CD4-positive, alpha-beta T cell (primary cell): Measurements from ENCODE around the gene UFSP1. TPM values are rescaled to one million over a fixed set of nuclear protein-coding genes. Genes with fewer than 3 reads are reported as not detected.
"Not testable (repeated sequence)": the region's sequence is repeated elsewhere in the genome, so short reads cannot be mapped to it uniquely, and the experiment has no call there.

ENCODE experiments used
- ATAC-seq: fragments of 200-7000 bp; cut with Tn5 transposase; one replicate; pipeline ENCODE4 v1.10.0; 2022; ENCODE audit warnings: mild to moderate bottlenecking; ENCODE audit not compliant: poor library complexity
- CTCF ChIA-PET: fragments of 350-600 bp; sonication (Branson Sonifier 250); formaldehyde crosslinking; loops from one replicate; lab custom pipeline; 2021; ENCODE audit warnings: antibody characterized with exemption, inconsistent platforms; lab: Charles Lee
- POLR2A ChIA-PET: fragments of 350-600 bp; sonication (Branson Sonifier 250); formaldehyde crosslinking; loops from one replicate; lab custom pipeline; 2021; ENCODE audit warnings: antibody characterized with exemption, inconsistent platforms; lab: Charles Lee
- DNase-seq, 14 experiments: peaks; one replicate each; pipeline ENCODE4 v3.0.0-alpha.2; 2013 to 2020; ENCODE audit warnings: mixed read lengths in 2 of 14
- H3K27ac ChIP-seq, 2 donors: one replicate each; pipeline versions ENCODE4 v1.5.1 to v1.7.0; 2013; ENCODE audit warnings: low read length in 2 of 2, low read depth in 1 of 2, mild to moderate bottlenecking in 1 of 2
- H3K27me3 ChIP-seq, 2 experiments: 1 replicate in 1 of 2; 2 replicates in 1 of 2; pipeline versions ENCODE4 v1.6.1 to v1.7.0; 2013; ENCODE audit warnings: low read length in 2 of 2, control low read depth in 1 of 2, mild to moderate bottlenecking in 1 of 2, moderate library complexity in 1 of 2; ENCODE audit not compliant: insufficient read depth in 2 of 2, control insufficient read depth in 1 of 2
- H3K36me3 ChIP-seq: one replicate; pipeline ENCODE4 v1.6.1; 2013; ENCODE audit warnings: low read length, control low read depth; ENCODE audit not compliant: insufficient read depth
- H3K4me1 ChIP-seq: one replicate; pipeline ENCODE4 v1.6.1; 2013; ENCODE audit warnings: low read length, control low read depth; ENCODE audit not compliant: insufficient read depth
- H3K4me3 ChIP-seq: one replicate; pipeline ENCODE4 v1.5.1; 2013; ENCODE audit warnings: mild to moderate bottlenecking, low read length, moderate library complexity
- H3K9me3 ChIP-seq, 2 experiments: 1 replicate in 1 of 2; 2 replicates in 1 of 2; pipeline versions ENCODE4 v1.6.1 to v1.7.0; 2013; ENCODE audit warnings: low read length in 2 of 2, mild to moderate bottlenecking in 2 of 2, control low read depth in 1 of 2, moderate library complexity in 1 of 2; ENCODE audit not compliant: control insufficient read depth in 1 of 2, insufficient read depth in 1 of 2
- H3K27ac Mint-ChIP-seq: one replicate; pipeline ENCODE4 v1.8.0; 2020; ENCODE audit warnings: mixed read lengths
- H3K27me3 Mint-ChIP-seq: one replicate; pipeline ENCODE4 v1.8.0; 2021; ENCODE audit warnings: mixed read lengths
- H3K36me3 Mint-ChIP-seq: one replicate; pipeline ENCODE4 v1.8.0; 2021; ENCODE audit warnings: low read depth, mixed read lengths
- H3K4me1 Mint-ChIP-seq: one replicate; pipeline ENCODE4 v1.8.0; 2021; ENCODE audit warnings: low read depth, mixed read lengths
- H3K4me3 Mint-ChIP-seq: one replicate; pipeline ENCODE4 v1.8.0; 2020; ENCODE audit warnings: mild to moderate bottlenecking, mixed read lengths
- H3K9me3 Mint-ChIP-seq: one replicate; pipeline ENCODE4 v1.8.0; 2020; ENCODE audit warnings: mixed read lengths
- intact Hi-C, 2 experiments: fragments of 100-400 bp; cut with DNase I in 1 of 2; cut with micrococcal nuclease in 1 of 2; formaldehyde crosslinking; loops; one replicate each; pipeline versions ENCODE4 v1.15.1 to v1.9.0; 2023 to 2025; cut with DNase I, micrococcal nuclease
- polyA plus RNA-seq, 2 donors: library from polyadenylated mRNA; unstranded; fragments of 120-200 nt; gene quantifications; one replicate each; pipeline ENCODE4 v1.2.1, GENCODE V29; 2013
- total RNA-seq, 174 experiments: library from RNA in 2 of 174; stranded (reverse) in 2 of 174; gene quantifications; one replicate each; pipeline ENCODE4 v1.2.3 and lab custom pipeline; 2021 to 2026
- TF ChIP-seq, protein P1 (sequence below): fragments of 200-600 bp; IDR thresholded peaks from one replicate; pipeline ENCODE4 v1.8.0; 2022; ENCODE audit warnings: antibody characterized with exemption, mild to moderate bottlenecking

Gene UFSP1
- total RNA-seq (1 to 10 TPM; 1.1 to 1.5 TPM), total RNA-seq (lab: John Stamatoyannopoulos, UW) (0.67 to 6.3 (median 3.1) reads per million in 172 experiments)
- polyA plus RNA-seq (2013, experiment 1 of 2), result 3.5 TPM
- 1.7 TPM for polyA plus RNA-seq (2013, experiment 2 of 2)

DNA sequence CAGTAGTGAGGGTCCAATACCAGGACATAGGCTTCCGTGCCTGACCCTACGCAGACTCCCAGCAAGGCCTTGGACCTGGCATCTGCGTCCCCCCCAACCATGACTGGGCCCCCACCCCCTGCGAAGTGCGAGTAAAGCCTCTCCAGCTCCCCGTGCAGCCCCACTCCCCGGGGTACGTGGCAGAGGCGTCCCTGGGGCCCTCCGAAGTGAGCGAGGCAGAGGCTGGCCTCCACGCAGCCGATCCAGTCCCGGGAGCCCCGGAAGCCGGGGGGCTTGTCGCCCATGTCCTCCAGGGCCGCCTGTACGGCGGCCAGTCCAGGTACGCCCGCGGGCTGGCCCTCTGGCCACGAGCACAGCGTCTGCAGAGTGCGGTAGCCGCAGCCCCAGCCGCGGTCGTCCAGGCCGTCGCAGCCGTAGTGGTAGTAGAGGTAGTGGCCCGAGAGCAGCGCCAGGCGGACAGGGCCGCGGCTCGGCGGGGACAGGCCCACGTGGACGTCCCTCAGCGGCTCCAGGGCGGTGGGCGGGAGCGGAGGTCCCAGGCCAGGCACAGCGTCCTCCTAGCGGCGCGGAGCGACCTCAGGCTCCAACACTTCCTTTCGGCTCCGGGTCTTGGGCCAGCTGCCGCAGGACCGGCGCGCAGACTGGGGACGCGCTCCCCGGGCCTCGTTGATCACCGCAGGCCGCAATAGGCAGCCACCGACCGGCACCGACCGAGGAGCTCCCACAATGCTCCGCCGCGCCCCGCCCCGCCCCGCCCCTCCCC lies at the start of gene UFSP1:
TSS of gene UFSP1 (minus strand) at position 728 of the 763 bp plus-strand sequence. CDS start at position 284, 444 bp downstream.
- H3K4me3 ChIP-seq, result peak within 1 kb of the TSS; percentile 73
- ATAC-seq, result no peak
- intact Hi-C loops, result loop anchor here (2.0 to 5.0 kb wide), 2 partner anchors 14 to 278 kb away; partner anchors contain the start of genes SRRT (in 1 of the 2) and VGF (in 1 of the 2)

DNA sequence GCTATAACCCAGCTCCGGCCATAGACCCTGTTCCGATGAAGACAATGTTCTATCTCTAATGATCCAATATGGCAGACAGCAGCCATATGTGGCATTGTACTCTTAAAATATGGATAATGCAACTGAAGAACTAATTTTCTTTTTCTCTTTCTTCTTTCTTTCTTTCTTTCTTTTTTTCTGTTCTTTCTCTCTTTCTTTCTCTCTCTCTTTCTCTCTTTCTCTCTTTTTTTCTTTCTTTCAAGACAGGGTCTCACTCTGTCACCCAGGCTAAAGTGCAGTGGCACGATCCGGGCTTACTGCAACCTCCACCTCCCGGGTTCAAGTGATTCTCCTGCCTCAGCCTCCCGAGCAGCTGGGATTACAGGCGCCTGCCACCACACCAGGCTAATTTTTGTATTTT lies 46.7 kb upstream of the UFSP1 start:
- CTCF ChIA-PET, H3K9me3 Mint-ChIP-seq, DNase-seq, H3K4me1 ChIP-seq, H3K36me3 Mint-ChIP-seq, intact Hi-C loops, H3K27ac ChIP-seq, H3K4me1 Mint-ChIP-seq, H3K27me3 ChIP-seq, H3K4me3 ChIP-seq, H3K4me3 Mint-ChIP-seq, H3K27ac Mint-ChIP-seq, H3K36me3 ChIP-seq, POLR2A ChIA-PET, ATAC-seq: not testable (repeated sequence)
- peaks cover 21% of the 10 kb centered on the region for H3K27me3 Mint-ChIP-seq
- H3K9me3 ChIP-seq, result peaks cover 17 to 22% of the 10 kb centered on the region in 2 experiments

More for the DNA sequence above, at the start of gene UFSP1:
- ChIA-PET CTCF (interaction anchor here (0.7 to 2.1 kb wide), 6 partner anchors 12 to 188 kb away, joined by 3 to 11 read pairs (median 3); partner anchors contain the start of genes SLC12A9 and SRRT), POLR2A (interaction anchor here (0.5 to 6.3 kb wide), 16 partner anchors 13 to 461 kb away, joined by 3 to 206 read pairs (median 4); partner anchors contain the start of genes FBXO24, FIS1, LRCH4 and PLOD3)
- Mint-ChIP-seq H3K36me3 (peaks cover 46% of the 10 kb centered on the region), H3K27ac (peak within 1 kb of the TSS; percentile 95), H3K9me3 (no peaks in the 10 kb centered on the region), H3K4me1 (peaks cover 59% of the 10 kb centered on the region), H3K4me3 (peak within 1 kb of the TSS; percentile 95), H3K27me3 (peaks cover 34% of the 10 kb centered on the region)
- Histone ChIP-seq H3K27me3 (peaks cover 18 to 34% of the 10 kb centered on the region in 2 experiments), H3K36me3 (peaks cover 44% of the 10 kb centered on the region), H3K9me3 (peaks cover 0 to 14% of the 10 kb centered on the region in 2 experiments), H3K4me1 (peaks cover 62% of the 10 kb centered on the region), H3K27ac (peak within 1 kb of the TSS; percentile 38 to 80)
- DNase-seq, result no peak
- TF ChIP-seq, protein P1, sequence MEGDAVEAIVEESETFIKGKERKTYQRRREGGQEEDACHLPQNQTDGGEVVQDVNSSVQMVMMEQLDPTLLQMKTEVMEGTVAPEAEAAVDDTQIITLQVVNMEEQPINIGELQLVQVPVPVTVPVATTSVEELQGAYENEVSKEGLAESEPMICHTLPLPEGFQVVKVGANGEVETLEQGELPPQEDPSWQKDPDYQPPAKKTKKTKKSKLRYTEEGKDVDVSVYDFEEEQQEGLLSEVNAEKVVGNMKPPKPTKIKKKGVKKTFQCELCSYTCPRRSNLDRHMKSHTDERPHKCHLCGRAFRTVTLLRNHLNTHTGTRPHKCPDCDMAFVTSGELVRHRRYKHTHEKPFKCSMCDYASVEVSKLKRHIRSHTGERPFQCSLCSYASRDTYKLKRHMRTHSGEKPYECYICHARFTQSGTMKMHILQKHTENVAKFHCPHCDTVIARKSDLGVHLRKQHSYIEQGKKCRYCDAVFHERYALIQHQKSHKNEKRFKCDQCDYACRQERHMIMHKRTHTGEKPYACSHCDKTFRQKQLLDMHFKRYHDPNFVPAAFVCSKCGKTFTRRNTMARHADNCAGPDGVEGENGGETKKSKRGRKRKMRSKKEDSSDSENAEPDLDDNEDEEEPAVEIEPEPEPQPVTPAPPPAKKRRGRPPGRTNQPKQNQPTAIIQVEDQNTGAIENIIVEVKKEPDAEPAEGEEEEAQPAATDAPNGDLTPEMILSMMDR, result no peak

DNA sequence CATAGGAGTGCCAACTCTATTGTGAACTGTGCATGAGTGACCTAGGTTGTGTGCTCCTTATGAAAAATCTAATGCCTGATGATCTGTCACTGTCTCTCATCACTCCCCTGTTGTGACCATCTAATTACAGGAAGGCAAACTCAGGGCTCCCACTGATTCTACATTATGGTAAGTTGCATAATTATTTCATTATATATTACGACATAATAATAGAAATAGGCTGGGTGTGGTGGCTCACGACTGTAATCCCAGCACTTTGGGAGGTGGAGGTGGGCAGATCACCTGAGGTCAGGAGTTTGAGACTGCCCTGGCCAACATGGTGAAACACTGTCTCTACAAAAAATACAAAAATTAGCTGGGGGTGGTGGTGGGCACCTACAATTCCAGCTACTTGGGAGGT lies 45.9 kb upstream of the UFSP1 start:
- H3K4me1 ChIP-seq, H3K9me3 Mint-ChIP-seq, H3K36me3 Mint-ChIP-seq, ATAC-seq, H3K36me3 ChIP-seq, CTCF ChIA-PET, intact Hi-C loops, H3K27ac Mint-ChIP-seq, H3K4me1 Mint-ChIP-seq, H3K27ac ChIP-seq, H3K27me3 ChIP-seq, DNase-seq, H3K4me3 Mint-ChIP-seq, POLR2A ChIA-PET, H3K4me3 ChIP-seq: not testable (repeated sequence)
- peaks cover 25% of the 10 kb centered on the region for H3K27me3 Mint-ChIP-seq
- H3K9me3 ChIP-seq, result peaks cover 17 to 19% of the 10 kb centered on the region in 2 experiments

DNA sequence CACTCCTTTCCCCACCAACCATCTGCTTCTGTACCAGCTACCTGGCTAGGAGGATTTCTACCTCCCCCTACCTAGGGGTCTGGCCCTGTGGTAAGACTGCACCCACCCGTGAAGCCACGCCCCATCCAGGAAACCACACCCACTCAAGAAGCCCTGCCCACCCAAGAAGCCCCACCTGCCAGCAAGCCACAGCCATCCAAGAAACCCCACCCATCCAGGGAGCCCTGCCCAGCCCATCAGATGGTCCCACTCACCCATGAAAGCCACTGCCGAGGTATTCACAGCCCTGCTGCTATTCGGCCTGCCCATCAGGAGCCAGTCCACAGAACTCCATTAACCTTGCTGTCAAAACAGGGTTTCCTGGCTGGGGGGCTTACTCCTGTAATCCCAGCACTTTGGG lies 44.2 kb upstream of the UFSP1 start:
- Mint-ChIP-seq H3K9me3 (peaks cover 4% of the 10 kb centered on the region), H3K27ac (no peak overlapping the region), H3K27me3 (peaks cover 25% of the 10 kb centered on the region), H3K4me1 (no peaks in the 10 kb centered on the region), H3K4me3 (no peak overlapping the region), H3K36me3 (no peaks in the 10 kb centered on the region)
- DNase-seq (no peak), ATAC-seq (no peak)
- H3K27ac ChIP-seq, result no peak overlapping the region
- POLR2A ChIA-PET, result no interaction called here
- H3K4me3 ChIP-seq, result no peak overlapping the region
- CTCF ChIA-PET, result no interaction called here
- H3K4me1 ChIP-seq, result no peaks in the 10 kb centered on the region
- TF ChIP-seq, protein P1, result no peak
- H3K9me3 ChIP-seq, result peaks cover 5 to 14% of the 10 kb centered on the region in 2 experiments
- peaks cover 8% of the 10 kb centered on the region in 2 experiments for H3K27me3 ChIP-seq
- H3K36me3 ChIP-seq, result no peaks in the 10 kb centered on the region
- intact Hi-C loops, result no loop called here
